Glutamatergic neuron (in vitro differentiated cells): ENCODE data around the gene MAN2B2. TPM values are rescaled to one million over a fixed set of nuclear protein-coding genes. Genes with fewer than 3 reads are reported as not detected.
A peak's percentile ranks its signal among the peaks of the same experiment; 100 is the strongest.

Experiments used
- DNase-seq: peaks from one replicate; pipeline ENCODE4 v3.0.0; 2022
- H3K27ac Mint-ChIP-seq: one replicate; pipeline ENCODE4 v1.8.0; 2020; ENCODE audit warnings: mild to moderate bottlenecking, mixed read lengths, inconsistent platforms; ENCODE audit not compliant: unreplicated experiment
- H3K27me3 Mint-ChIP-seq: one replicate; pipeline ENCODE4 v1.8.0; 2020; ENCODE audit warnings: mild to moderate bottlenecking, moderate library complexity, mixed read lengths, inconsistent platforms; ENCODE audit not compliant: unreplicated experiment
- H3K36me3 Mint-ChIP-seq: one replicate; pipeline ENCODE4 v1.8.0; 2020; ENCODE audit warnings: mild to moderate bottlenecking, mixed read lengths, inconsistent platforms; ENCODE audit not compliant: unreplicated experiment
- H3K4me1 Mint-ChIP-seq: one replicate; pipeline ENCODE4 v1.8.0; 2020; ENCODE audit warnings: mild to moderate bottlenecking, low read depth, mixed read lengths, inconsistent platforms; ENCODE audit not compliant: unreplicated experiment
- H3K4me3 Mint-ChIP-seq: one replicate; pipeline ENCODE4 v1.8.0; 2020; ENCODE audit warnings: mild to moderate bottlenecking, mixed read lengths, inconsistent platforms; ENCODE audit not compliant: unreplicated experiment
- H3K9me3 Mint-ChIP-seq: one replicate; pipeline ENCODE4 v1.8.0; 2020; ENCODE audit warnings: mild to moderate bottlenecking, moderate library complexity, mixed read lengths, inconsistent platforms; ENCODE audit not compliant: unreplicated experiment
- CTCF ChIP-seq: fragments of 200-600 bp; sonication (generic); IDR thresholded peaks from one replicate; pipeline ENCODE4 v1.5.0; 2021; ENCODE audit not compliant: partially characterized antibody, unreplicated experiment
- total RNA-seq: library from RNA; stranded (reverse); fragmentation: NEBNext Ultra II Directional; extraction: Animal tissue kit (Norgen Biotek cat#: 25700); gene quantifications from one replicate; pipeline ENCODE4 v1.2.1, GENCODE V29; 2021; ENCODE audit not compliant: unreplicated experiment

The MAN2B2 gene
- total RNA-seq, 1 donor from 2014 or later = 15.5 TPM

- DNase-seq = no peak
- H3K27me3 Mint-ChIP-seq = peaks cover 5% of the 10 kb centered on the region
- no peaks in the 10 kb centered on the region for H3K4me1 Mint-ChIP-seq
- peaks cover 26% of the 10 kb centered on the region for H3K36me3 Mint-ChIP-seq
- no peak overlapping the region for H3K27ac Mint-ChIP-seq
- H3K9me3 Mint-ChIP-seq = peaks cover 5% of the 10 kb centered on the region
- no peak overlapping the region for H3K4me3 Mint-ChIP-seq
- TF ChIP-seq CTCF = no peak
Observed at GRCh38 chr4:6605114-6605513, 30.1 kb downstream of the MAN2B2 start.

GRCh38 chr4:6605605-6606004, 30.6 kb downstream of the MAN2B2 start:
- peaks cover 5% of the 10 kb centered on the region for H3K27me3 Mint-ChIP-seq
- H3K27ac Mint-ChIP-seq = no peak overlapping the region
- peaks cover 26% of the 10 kb centered on the region for H3K36me3 Mint-ChIP-seq
- H3K9me3 Mint-ChIP-seq = peaks cover 5% of the 10 kb centered on the region
- TF ChIP-seq CTCF = no peak
- H3K4me1 Mint-ChIP-seq = no peaks in the 10 kb centered on the region
- no peak for DNase-seq
- no peak overlapping the region for H3K4me3 Mint-ChIP-seq

GRCh38 chr4:6606465-6607235, 31.7 kb downstream of the MAN2B2 start:
- H3K27me3 Mint-ChIP-seq = peaks cover 5% of the 10 kb centered on the region
- no peak overlapping the region for H3K4me3 Mint-ChIP-seq
- H3K27ac Mint-ChIP-seq = no peak overlapping the region
- no peak for DNase-seq
- H3K36me3 Mint-ChIP-seq = peaks cover 30% of the 10 kb centered on the region
- peaks cover 5% of the 10 kb centered on the region for H3K9me3 Mint-ChIP-seq
- no peaks in the 10 kb centered on the region for H3K4me1 Mint-ChIP-seq
- TF ChIP-seq CTCF = no peak

- peaks cover 34% of the 10 kb centered on the region for H3K36me3 Mint-ChIP-seq
- peaks cover 7% of the 10 kb centered on the region for H3K9me3 Mint-ChIP-seq
- H3K27ac Mint-ChIP-seq = no peak overlapping the region
- no peaks in the 10 kb centered on the region for H3K4me1 Mint-ChIP-seq
- H3K27me3 Mint-ChIP-seq = peaks cover 7% of the 10 kb centered on the region
- DNase-seq = no peak
- no peak for TF ChIP-seq CTCF
- H3K4me3 Mint-ChIP-seq = no peak overlapping the region
Observed at GRCh38 chr4:6607368-6608055, 32.5 kb downstream of the MAN2B2 start.

GRCh38 chr4:6608758-6609414, 33.9 kb downstream of the MAN2B2 start:
- Mint-ChIP-seq H3K4me3 (no peak overlapping the region), H3K4me1 (no peaks in the 10 kb centered on the region), H3K36me3 (peaks cover 34% of the 10 kb centered on the region), H3K9me3 (peaks cover 7% of the 10 kb centered on the region), H3K27me3 (peaks cover 11% of the 10 kb centered on the region), H3K27ac (no peak overlapping the region)
- DNase-seq = peak; percentile 44
- TF ChIP-seq CTCF = no peak
